A549 (cell line): ENCODE results near the gene CDHR2.

Experiments used
- CBX2 ChIP-seq: fragments of 200-600 bp; sonication (generic); IDR thresholded peaks from 2 replicates; pipeline ENCODE4 v1.6.1; 2016; ENCODE audit warnings: low read depth, mild to moderate bottlenecking, borderline replicate concordance
- CBX8 ChIP-seq: fragments of 200-600 bp; sonication (generic); IDR thresholded peaks from 2 replicates; pipeline ENCODE4 v1.6.1; 2016
- EP300 ChIP-seq, 2 experiments: fragments of >200 bp; sonication (Bioruptor Twin); formaldehyde crosslinking; IDR thresholded peaks; 2 replicates in 1 of 2; 3 replicates in 1 of 2; pipeline ENCODE4 v1.6.1; 2016 to 2017
- HOXB13 ChIP-seq: fragments of 250-450 bp; sonication (Bioruptor Pico); IDR thresholded peaks from 2 replicates; pipeline ENCODE4 v1.5.0; 2020; ENCODE audit warnings: low read depth, mild to moderate bottlenecking, moderate library complexity
- JUNB ChIP-seq: fragments of >200 bp; sonication (Bioruptor Twin); formaldehyde crosslinking; IDR thresholded peaks from 2 replicates; pipeline ENCODE4 v1.6.1; 2016
- PBX3 ChIP-seq: IDR thresholded peaks from 2 replicates; pipeline ENCODE4 v1.6.1; 2012
- POLR2A ChIP-seq: IDR thresholded peaks from 2 replicates; pipeline ENCODE4 v1.6.1; 2012; ENCODE audit warnings: mild to moderate bottlenecking, low read length
- RCOR1 ChIP-seq: fragments of 150-350 bp; IDR thresholded peaks from 2 replicates; pipeline ENCODE4 v1.6.1; 2014; ENCODE audit warnings: antibody characterized with exemption, low read length, low read depth
- RFX5 ChIP-seq: fragments of 450-650 bp; IDR thresholded peaks from 2 replicates; pipeline ENCODE4 v1.7.1; 2014; ENCODE audit warnings: antibody characterized with exemption, mild to moderate bottlenecking, moderate library complexity
- SREBF2 ChIP-seq: fragments of 450-650 bp; IDR thresholded peaks from 2 replicates; pipeline ENCODE4 v1.6.1; 2014; ENCODE audit warnings: mild to moderate bottlenecking, moderate library complexity
- TF ChIP-seq, protein P1 (sequence below): fragments of >200 bp; sonication (Bioruptor Twin); formaldehyde crosslinking; IDR thresholded peaks from 3 replicates; pipeline ENCODE4 v1.5.1; 2016
- TF ChIP-seq, protein P2 (sequence below): fragments of 250-450 bp; sonication (Bioruptor Pico); IDR thresholded peaks from 2 replicates; pipeline ENCODE4 v1.5.0; 2021; ENCODE audit warnings: mild to moderate bottlenecking, moderate library complexity, borderline replicate concordance

DNA sequence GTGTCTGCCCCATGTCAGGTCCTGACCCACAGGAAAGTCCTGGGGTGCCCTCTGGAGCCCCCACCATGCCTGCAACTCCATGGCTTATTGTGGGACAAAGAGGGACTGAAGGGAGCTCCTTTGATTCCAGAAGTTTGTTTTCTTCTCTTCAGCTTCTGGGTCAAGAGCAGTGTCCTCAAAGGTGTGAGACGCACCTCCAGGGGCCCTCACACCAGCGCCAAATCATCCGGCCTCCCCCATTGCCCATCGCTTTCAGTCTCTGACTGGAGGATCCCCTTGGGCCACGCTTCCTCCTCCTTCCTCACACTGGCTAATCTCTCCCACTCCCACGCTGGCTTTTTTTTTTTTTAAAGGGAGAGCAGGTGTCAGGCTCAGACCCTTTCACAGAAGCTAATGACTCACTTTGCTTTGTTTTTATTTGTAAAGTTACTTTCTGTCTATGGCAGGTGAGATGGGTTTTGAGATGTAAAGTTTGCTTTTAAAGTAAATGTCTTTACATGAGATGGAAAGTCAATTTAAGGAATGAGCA is 16.7 kb downstream of the CDHR2 start:
- TF ChIP-seq RFX5 (no peak), CBX2 (no peak), JUNB (no peak), EP300 (IDR thresholded peaks at IDR 0.05) (no peak), HOXB13 (CRISPR knock-in tag) (no peak), CBX8 (no peak), POLR2A (no peak), PBX3 (no peak), RCOR1 (no peak), SREBF2 (no peak)
- TF ChIP-seq, protein P1, sequence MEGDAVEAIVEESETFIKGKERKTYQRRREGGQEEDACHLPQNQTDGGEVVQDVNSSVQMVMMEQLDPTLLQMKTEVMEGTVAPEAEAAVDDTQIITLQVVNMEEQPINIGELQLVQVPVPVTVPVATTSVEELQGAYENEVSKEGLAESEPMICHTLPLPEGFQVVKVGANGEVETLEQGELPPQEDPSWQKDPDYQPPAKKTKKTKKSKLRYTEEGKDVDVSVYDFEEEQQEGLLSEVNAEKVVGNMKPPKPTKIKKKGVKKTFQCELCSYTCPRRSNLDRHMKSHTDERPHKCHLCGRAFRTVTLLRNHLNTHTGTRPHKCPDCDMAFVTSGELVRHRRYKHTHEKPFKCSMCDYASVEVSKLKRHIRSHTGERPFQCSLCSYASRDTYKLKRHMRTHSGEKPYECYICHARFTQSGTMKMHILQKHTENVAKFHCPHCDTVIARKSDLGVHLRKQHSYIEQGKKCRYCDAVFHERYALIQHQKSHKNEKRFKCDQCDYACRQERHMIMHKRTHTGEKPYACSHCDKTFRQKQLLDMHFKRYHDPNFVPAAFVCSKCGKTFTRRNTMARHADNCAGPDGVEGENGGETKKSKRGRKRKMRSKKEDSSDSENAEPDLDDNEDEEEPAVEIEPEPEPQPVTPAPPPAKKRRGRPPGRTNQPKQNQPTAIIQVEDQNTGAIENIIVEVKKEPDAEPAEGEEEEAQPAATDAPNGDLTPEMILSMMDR = no peak
- TF ChIP-seq, protein P2, sequence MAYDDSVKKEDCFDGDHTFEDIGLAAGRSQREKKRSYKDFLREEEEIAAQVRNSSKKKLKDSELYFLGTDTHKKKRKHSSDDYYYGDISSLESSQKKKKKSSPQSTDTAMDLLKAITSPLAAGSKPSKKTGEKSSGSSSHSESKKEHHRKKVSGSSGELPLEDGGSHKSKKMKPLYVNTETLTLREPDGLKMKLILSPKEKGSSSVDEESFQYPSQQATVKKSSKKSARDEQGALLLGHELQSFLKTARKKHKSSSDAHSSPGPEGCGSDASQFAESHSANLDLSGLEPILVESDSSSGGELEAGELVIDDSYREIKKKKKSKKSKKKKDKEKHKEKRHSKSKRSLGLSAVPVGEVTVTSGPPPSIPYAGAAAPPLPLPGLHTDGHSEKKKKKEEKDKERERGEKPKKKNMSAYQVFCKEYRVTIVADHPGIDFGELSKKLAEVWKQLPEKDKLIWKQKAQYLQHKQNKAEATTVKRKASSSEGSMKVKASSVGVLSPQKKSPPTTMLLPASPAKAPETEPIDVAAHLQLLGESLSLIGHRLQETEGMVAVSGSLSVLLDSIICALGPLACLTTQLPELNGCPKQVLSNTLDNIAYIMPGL (CRISPR knock-in tag) = no peak
